ENCODE results near the gene PPP1CC.
"Not testable (repeated sequence)": the region's sequence is repeated elsewhere in the genome, so short reads cannot be mapped to it uniquely, and the experiment has no call there.

Gene PPP1CC

DNA sequence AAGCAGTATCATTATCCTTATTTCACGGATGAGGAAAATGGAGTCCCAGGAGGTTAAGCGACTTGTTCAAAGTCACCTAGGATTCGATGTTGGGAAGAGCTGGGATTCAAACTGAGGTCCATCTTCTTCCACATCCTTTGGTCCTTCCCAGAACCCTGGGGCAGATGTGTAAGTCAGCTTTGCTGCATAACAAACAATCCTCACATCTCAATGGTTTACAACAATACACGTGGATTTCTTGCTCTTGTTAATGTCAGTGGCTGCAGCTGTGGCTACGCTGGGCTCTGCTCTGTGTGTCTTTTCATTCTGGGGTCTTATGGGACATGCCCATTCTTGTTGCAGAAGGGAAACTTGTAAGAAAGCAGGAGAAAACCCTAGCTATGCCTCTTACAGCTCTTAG, 26.3 kb upstream of the PPP1CC start:
- no peak overlapping the region for H3K9ac ChIP-seq
- no peaks in the 10 kb centered on the region for H3K27me3 ChIP-seq (ENCODE audit: insufficient read depth, low read depth)
- no peak overlapping the region for H2AFZ ChIP-seq (ENCODE audit: low read depth)
- TF ChIP-seq, protein P1, sequence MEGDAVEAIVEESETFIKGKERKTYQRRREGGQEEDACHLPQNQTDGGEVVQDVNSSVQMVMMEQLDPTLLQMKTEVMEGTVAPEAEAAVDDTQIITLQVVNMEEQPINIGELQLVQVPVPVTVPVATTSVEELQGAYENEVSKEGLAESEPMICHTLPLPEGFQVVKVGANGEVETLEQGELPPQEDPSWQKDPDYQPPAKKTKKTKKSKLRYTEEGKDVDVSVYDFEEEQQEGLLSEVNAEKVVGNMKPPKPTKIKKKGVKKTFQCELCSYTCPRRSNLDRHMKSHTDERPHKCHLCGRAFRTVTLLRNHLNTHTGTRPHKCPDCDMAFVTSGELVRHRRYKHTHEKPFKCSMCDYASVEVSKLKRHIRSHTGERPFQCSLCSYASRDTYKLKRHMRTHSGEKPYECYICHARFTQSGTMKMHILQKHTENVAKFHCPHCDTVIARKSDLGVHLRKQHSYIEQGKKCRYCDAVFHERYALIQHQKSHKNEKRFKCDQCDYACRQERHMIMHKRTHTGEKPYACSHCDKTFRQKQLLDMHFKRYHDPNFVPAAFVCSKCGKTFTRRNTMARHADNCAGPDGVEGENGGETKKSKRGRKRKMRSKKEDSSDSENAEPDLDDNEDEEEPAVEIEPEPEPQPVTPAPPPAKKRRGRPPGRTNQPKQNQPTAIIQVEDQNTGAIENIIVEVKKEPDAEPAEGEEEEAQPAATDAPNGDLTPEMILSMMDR (conservative IDR thresholded peaks at IDR 0.05; ENCODE audit: low read depth, low read length), result no peak
- H4K20me1 ChIP-seq (ENCODE audit: insufficient read depth), result no peaks in the 10 kb centered on the region
- no peaks in the 10 kb centered on the region for H3K36me3 ChIP-seq (ENCODE audit: insufficient read depth)
- H3K4me2 ChIP-seq, result no peak overlapping the region
- H3K27ac ChIP-seq, result no peak overlapping the region
- no peak overlapping the region for H3K4me3 ChIP-seq (IDR thresholded peaks at IDR 0.05; ENCODE audit: insufficient read depth, low read depth, low read length)
- no peaks in the 10 kb centered on the region for H3K4me1 ChIP-seq (ENCODE audit: low read depth, poor library complexity, severe bottlenecking)
- H3K79me2 ChIP-seq (ENCODE audit: insufficient read depth, low read depth), result no peaks in the 10 kb centered on the region

DNA sequence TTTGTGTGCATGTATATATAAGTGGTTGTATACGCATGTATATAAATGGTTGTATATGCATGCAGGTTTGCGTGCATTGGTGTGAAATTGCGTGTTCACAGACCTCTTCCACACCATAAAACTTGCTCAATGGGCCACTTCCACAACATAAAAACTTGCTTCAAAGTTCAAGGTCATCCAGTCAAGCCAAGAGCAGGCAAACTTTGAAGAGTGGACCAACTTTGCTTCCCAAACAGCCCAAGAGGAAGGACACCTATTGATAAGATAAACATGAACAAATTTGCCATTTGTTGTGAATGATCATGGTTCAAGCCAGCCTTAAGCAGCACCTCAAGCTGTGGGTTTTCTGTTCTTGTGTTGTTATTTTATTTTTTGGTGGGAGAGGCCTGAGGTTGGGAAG, 25.2 kb upstream of the PPP1CC start:
- H3K36me3 ChIP-seq (ENCODE audit: insufficient read depth), result no peaks in the 10 kb centered on the region
- H3K4me3 ChIP-seq (IDR thresholded peaks at IDR 0.05; ENCODE audit: insufficient read depth, low read depth, low read length), result no peak overlapping the region
- H3K27me3 ChIP-seq (ENCODE audit: insufficient read depth, low read depth), result no peaks in the 10 kb centered on the region
- no peak overlapping the region for H3K9ac ChIP-seq
- no peaks in the 10 kb centered on the region for H3K79me2 ChIP-seq (ENCODE audit: insufficient read depth, low read depth)
- TF ChIP-seq, protein P1 (conservative IDR thresholded peaks at IDR 0.05; ENCODE audit: low read depth, low read length), result no peak
- no peaks in the 10 kb centered on the region for H3K4me1 ChIP-seq (ENCODE audit: low read depth, poor library complexity, severe bottlenecking)
- H3K27ac ChIP-seq, result no peak overlapping the region
- no peaks in the 10 kb centered on the region for H4K20me1 ChIP-seq (ENCODE audit: insufficient read depth)
- no peak overlapping the region for H3K4me2 ChIP-seq
- H2AFZ ChIP-seq (ENCODE audit: low read depth), result no peak overlapping the region

DNA sequence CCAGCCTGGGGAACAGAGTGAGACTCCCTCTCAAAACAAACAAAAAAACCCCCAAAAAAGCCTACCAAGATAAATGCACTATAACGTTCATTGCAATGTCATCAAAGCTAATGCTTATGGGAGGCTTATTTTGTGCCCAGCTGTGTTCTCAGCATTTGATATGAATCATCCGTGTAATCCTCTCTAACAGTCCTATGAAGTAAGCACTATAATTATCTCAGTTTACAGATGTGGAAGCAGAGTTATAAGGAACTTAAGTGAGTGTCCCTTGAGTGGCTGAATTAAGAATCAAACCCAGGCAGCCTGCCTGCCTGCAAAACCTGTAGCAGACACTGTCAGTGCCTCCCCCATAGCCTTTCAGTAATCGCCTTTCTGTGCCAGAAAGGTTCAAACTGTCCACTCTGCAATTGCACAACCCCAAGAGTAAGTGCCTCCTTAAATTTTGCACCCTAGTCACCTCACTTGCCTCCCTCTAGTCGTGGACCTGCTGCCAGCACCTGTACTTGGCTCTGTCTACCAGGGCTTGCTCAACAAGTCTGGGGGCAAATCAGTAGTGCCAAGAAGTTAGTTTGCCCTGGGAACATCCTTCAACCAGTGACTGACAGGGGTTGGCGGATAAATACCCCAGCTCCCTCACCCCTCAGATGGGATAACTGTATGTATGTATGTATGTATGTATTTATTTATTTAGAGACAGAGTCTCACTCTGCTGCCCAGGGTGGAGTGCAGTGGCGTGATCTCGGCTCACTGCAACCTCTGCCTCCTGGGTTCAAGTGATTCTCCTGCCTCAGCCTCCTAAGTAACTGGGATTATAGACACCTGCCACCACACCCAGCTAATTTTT, 23.8 kb upstream of the PPP1CC start:
- TF ChIP-seq, protein P1 (conservative IDR thresholded peaks at IDR 0.05; ENCODE audit: low read depth, low read length), result no peak
- Histone ChIP-seq H3K27ac (no peak overlapping the region), H4K20me1 (ENCODE audit: insufficient read depth) (no peaks in the 10 kb centered on the region), H3K79me2 (ENCODE audit: insufficient read depth, low read depth) (no peaks in the 10 kb centered on the region), H3K4me2 (no peak overlapping the region), H3K36me3 (ENCODE audit: insufficient read depth) (no peaks in the 10 kb centered on the region), H3K9ac (no peak overlapping the region), H3K4me3 (IDR thresholded peaks at IDR 0.05; ENCODE audit: insufficient read depth, low read depth, low read length) (no peak overlapping the region), H3K4me1 (ENCODE audit: low read depth, poor library complexity, severe bottlenecking) (no peaks in the 10 kb centered on the region), H3K27me3 (ENCODE audit: insufficient read depth, low read depth) (no peaks in the 10 kb centered on the region), H2AFZ (ENCODE audit: low read depth) (no peak overlapping the region)

DNA sequence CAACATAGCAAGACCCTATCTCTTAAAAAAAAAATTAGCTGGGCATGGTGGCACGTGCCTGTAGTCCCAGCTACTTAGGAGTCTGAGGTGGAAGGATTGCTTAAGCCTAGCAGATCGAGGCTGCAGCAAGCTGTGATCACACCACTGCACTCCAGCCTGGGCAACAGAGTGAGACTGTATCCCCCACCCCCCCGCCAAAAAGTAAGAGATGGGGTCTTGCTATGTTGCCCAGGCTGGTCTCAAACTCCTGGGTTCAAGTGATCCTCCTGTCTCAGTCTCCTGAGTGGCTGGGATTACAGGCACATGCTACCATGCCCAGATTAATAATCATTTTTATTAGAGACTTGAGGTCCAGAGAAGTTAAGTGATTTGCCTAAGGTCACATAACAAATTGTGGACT, 22.9 kb upstream of the PPP1CC start:
- H3K79me2 ChIP-seq (ENCODE audit: insufficient read depth, low read depth); H2AFZ ChIP-seq (ENCODE audit: low read depth); H3K4me3 ChIP-seq (IDR thresholded peaks at IDR 0.05; ENCODE audit: insufficient read depth, low read depth, low read length); H3K4me2 ChIP-seq; H4K20me1 ChIP-seq (ENCODE audit: insufficient read depth); H3K9ac ChIP-seq; H3K36me3 ChIP-seq (ENCODE audit: insufficient read depth); H3K4me1 ChIP-seq (ENCODE audit: low read depth, poor library complexity, severe bottlenecking); H3K27ac ChIP-seq; H3K27me3 ChIP-seq (ENCODE audit: insufficient read depth, low read depth): not testable (repeated sequence)

DNA sequence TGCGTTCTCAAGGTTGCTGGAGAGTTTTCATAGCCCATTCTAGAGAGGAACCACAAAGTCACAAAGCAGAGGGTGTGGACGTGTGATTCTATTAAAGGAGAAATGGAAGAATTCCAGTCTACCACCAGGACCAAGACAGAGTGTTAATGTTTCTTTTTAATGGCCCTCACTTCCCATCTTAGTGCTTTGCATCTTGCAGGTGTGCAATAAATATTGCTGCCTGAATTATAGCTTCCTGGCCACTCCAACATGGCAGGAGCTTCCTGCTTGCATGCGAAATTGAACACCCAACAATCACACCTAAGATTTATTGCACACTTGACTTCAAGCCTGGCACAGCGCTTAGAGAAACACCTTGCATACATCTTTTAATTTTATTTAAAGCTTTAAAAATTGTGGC, 22.4 kb upstream of the PPP1CC start:
- Histone ChIP-seq H2AFZ (ENCODE audit: low read depth) (no peak overlapping the region), H3K27me3 (ENCODE audit: insufficient read depth, low read depth) (no peaks in the 10 kb centered on the region), H3K79me2 (ENCODE audit: insufficient read depth, low read depth) (no peaks in the 10 kb centered on the region), H3K36me3 (ENCODE audit: insufficient read depth) (no peaks in the 10 kb centered on the region), H3K9ac (no peak overlapping the region), H3K4me1 (ENCODE audit: low read depth, poor library complexity, severe bottlenecking) (no peaks in the 10 kb centered on the region), H4K20me1 (ENCODE audit: insufficient read depth) (no peaks in the 10 kb centered on the region), H3K27ac (no peak overlapping the region), H3K4me3 (IDR thresholded peaks at IDR 0.05; ENCODE audit: insufficient read depth, low read depth, low read length) (no peak overlapping the region), H3K4me2 (no peak overlapping the region)
- TF ChIP-seq, protein P1 (conservative IDR thresholded peaks at IDR 0.05; ENCODE audit: low read depth, low read length), result no peak
